PFSK-1 (cell line): Measurements from ENCODE around the gene RPS18.

Experiments
- POLR2AphosphoS5 ChIP-seq: IDR thresholded peaks from 2 replicates; pipeline ENCODE4 v1.6.1; 2012; ENCODE audit warnings: low read depth, mild to moderate bottlenecking, control low read depth, low read length, moderate library complexity
- REST ChIP-seq, 2 experiments: IDR thresholded peaks; 2 replicates each; pipeline versions ENCODE4 v1.6.1 to v1.8.0; 2011 to 2012; ENCODE audit warnings: low read depth in 2 of 2, low read length in 2 of 2, control low read depth in 1 of 2, inconsistent platforms in 1 of 2, mild to moderate bottlenecking in 1 of 2, moderate library complexity in 1 of 2; ENCODE audit not compliant: insufficient read depth in 1 of 2

- TF ChIP-seq REST (IDR thresholded peaks at IDR 0.05; ENCODE audit: insufficient read depth in 1 of 2, low read depth in 2 of 2, low read length in 2 of 2) (no peak), POLR2AphosphoS5 (no peak)
Measured at GRCh38 chr6:33298773-33299236, 26.9 kb downstream of the RPS18 start, which contains the start of gene RGL2.
